Fibroblast of villous mesenchyme (primary cell): ENCODE data around the gene MAK. TPM values are rescaled to one million over a fixed set of nuclear protein-coding genes. Genes with fewer than 3 reads are reported as not detected.
"Not testable (repeated sequence)": the region's sequence is repeated elsewhere in the genome, so short reads cannot be mapped to it uniquely, and the experiment has no call there.

Source experiments
- DNase-seq: peaks from one replicate; pipeline ENCODE4 v3.0.0-alpha.2; 2010; ENCODE audit warnings: low read depth
- H3K4me3 ChIP-seq: 2 replicates; pipeline ENCODE4 v1.5.1; 2011; ENCODE audit warnings: low read depth, mild to moderate bottlenecking, low read length
- CTCF ChIP-seq: IDR thresholded peaks from 2 replicates; pipeline ENCODE4 v1.5.1; 2012; ENCODE audit warnings: low read depth, mild to moderate bottlenecking, low read length; ENCODE audit not compliant: insufficient read depth
- total RNA-seq: library from RNA; depleted of rRNA; stranded (reverse); fragments of >200 nt; gene quantifications from 2 replicates; pipeline ENCODE4 v1.2.3, GENCODE V29; 2012

Gene MAK
- not detected in 2 replicates for total RNA-seq

GRCh38 chr6:10837995-10838793 is at the start of gene MAK:
Gene MAK (minus strand): TSS chr6:10838539. CDS start chr6:10830648, 7,891 bp downstream.
- no peak for TF ChIP-seq CTCF
- peak within 1 kb of the TSS; percentile 69 for H3K4me3 ChIP-seq
- DNase-seq, result peak; percentile 70

- peak; percentile 72 for DNase-seq
- peak; percentile 15 for TF ChIP-seq CTCF
- H3K4me3 ChIP-seq, result peak within 1 kb of the TSS; percentile 58
These were observed 48.6 kb upstream of the MAK start, which contains the start of gene SYCP2L for GRCh38 chr6:10886691-10887502. Gene SYCP2L (plus strand): TSS chr6:10887052. CDS start chr6:10887127, 75 bp downstream.

- peak overlapping the region; percentile 58 for H3K4me3 ChIP-seq
- DNase-seq, result not testable (repeated sequence)
These were observed 48.0 kb upstream of the MAK start for GRCh38 chr6:10886365-10886690.

GRCh38 chr6:10884245-10884972 is 46.1 kb upstream of the MAK start:
- no peak for TF ChIP-seq CTCF
- H3K4me3 ChIP-seq, result no peak overlapping the region
- no peak for DNase-seq

GRCh38 chr6:10883312-10884244 is 45.2 kb upstream of the MAK start:
- no peak for TF ChIP-seq CTCF
- no peak for DNase-seq

GRCh38 chr6:10882657-10883171 is 44.4 kb upstream of the MAK start:
- DNase-seq, result no peak
- TF ChIP-seq CTCF, result no peak
- H3K4me3 ChIP-seq, result no peak overlapping the region

More at GRCh38 chr6:10883312-10884244, 45.2 kb upstream of the MAK start:
- H3K4me3 ChIP-seq, result no peak overlapping the region

- not testable (repeated sequence) for DNase-seq, H3K4me3 ChIP-seq
These were observed 43.9 kb upstream of the MAK start for GRCh38 chr6:10882253-10882630.
